ENCODE results near the gene TARS2.

DNA sequence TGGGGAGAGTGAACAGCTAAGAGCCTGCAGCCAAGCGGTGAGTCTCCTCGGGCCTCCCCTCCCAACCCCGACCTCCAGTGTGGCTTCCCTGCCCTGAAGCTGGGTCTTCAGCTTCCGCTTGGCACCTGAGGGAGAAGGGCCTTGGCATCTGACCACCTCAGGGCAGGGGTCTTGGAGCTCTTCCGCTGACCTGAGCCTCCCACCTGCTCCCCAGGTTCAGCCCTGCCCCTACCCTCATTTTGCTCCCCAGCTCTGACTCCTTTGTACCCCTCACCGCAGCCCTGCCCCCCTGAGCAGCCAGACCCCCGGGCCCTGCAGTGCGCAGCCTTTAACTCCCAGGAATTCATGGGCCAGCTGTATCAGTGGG is 66.8 kb downstream of the TARS2 start:
- TF ChIP-seq CTCF (conservative IDR thresholded peaks at IDR 0.05): no peak
- TF ChIP-seq EZH2 (IDR thresholded peaks at IDR 0.05; ENCODE audit: low read depth): no peak
